NCI-H82 treated with DMSO at 0.1 percent for 48 hours (cell line): Measurements from ENCODE around the gene SPTB.

Experiments used
- DNase-seq: peaks from one replicate; lab custom pipeline; 2025; ENCODE audit not compliant: unreplicated experiment; lab: John Stamatoyannopoulos, UW

Gene SPTB

DNA sequence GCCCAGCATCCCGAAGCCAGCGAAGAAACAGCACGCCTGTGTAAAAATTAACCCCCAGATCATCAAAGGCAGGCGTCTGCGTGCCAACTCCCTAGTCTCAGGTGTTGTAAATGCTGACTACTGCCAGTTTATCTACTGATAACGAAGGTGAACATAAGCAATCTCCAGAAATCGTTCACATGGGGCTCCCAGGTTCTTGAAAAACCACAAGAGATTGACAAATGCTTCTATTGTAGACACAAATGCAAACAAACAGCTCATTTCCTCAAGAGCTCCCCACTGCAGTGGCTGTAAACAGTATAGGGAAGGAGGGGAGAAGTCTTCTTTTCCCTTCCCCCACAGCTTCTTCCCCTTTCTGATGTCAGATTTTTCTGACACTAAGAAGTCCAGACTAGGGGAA lies 180.8 kb downstream of the SPTB start:
- DNase-seq, result no peak

DNA sequence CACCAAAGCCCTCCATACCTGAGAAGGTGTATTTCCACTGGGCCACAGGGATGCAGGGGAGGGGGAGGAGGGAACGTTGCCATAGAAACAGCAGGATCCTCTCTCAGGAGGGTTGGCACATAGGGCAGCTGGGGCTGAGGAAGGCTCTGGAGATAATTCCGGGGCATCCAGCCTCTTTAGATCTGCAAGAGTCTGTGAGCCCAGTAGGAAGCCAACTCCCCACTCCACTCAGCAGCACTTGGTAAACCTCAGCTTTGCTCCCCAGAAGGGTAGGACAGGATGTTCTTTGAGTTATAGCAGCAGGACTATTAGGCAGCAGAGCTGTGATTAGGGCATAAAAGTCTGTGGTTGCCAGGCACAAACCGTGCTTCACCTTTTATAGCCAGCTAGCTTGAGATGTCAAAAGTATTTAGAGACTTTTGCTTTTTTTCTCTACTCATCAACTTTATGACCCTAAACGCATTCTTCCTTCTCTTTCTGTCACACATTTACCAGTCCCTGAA lies 183.3 kb downstream of the SPTB start:
- no peak for DNase-seq
